HepG2 (cell line): Measurements from ENCODE around the gene PEA15. TPM values are rescaled to one million over a fixed set of nuclear protein-coding genes. Genes with fewer than 3 reads are reported as not detected.

ENCODE experiments used
- ARID5B ChIP-seq: IDR thresholded peaks from 2 replicates; pipeline ENCODE4 v1.4.0; 2020; ENCODE audit warnings: mild to moderate bottlenecking, missing genetic modification reagents
- ARNT ChIP-seq: fragments of 450-650 bp; IDR thresholded peaks from 2 replicates; pipeline ENCODE4 v1.6.1; 2017
- CREB3 ChIP-seq: sonication (generic); formaldehyde crosslinking; IDR thresholded peaks from 2 replicates; pipeline ENCODE4 v1.5.0; 2020; ENCODE audit warnings: missing genetic modification reagents
- E2F5 ChIP-seq: sonication (generic); formaldehyde crosslinking; conservative IDR thresholded peaks from 2 replicates; pipeline ENCODE4 v1.4.0; 2020; ENCODE audit warnings: missing genetic modification reagents
- HOXA5 ChIP-seq: sonication (generic); formaldehyde crosslinking; IDR thresholded peaks from 2 replicates; pipeline ENCODE4 v1.4.0; 2020; ENCODE audit warnings: missing genetic modification reagents
- NCOA1 ChIP-seq: sonication (generic); formaldehyde crosslinking; IDR thresholded peaks from 2 replicates; pipeline ENCODE4 v1.9.0; 2021; ENCODE audit warnings: missing genetic modification reagents
- PAX8 ChIP-seq: sonication (generic); formaldehyde crosslinking; IDR thresholded peaks from 2 replicates; pipeline ENCODE4 v1.8.0; 2022; ENCODE audit warnings: mild to moderate bottlenecking, missing genetic modification reagents, borderline replicate concordance
- PCBP2 ChIP-seq: fragments of 200-400 bp; formaldehyde crosslinking; optimal IDR thresholded peaks from 2 replicates; pipeline ENCODE3; 2018; ENCODE audit warnings: low read length, low read depth; ENCODE audit not compliant: poor library complexity, severe bottlenecking
- PHF21A ChIP-seq: sonication (generic); formaldehyde crosslinking; IDR thresholded peaks from 2 replicates; pipeline ENCODE4 v1.5.0; 2020; ENCODE audit warnings: mild to moderate bottlenecking, missing genetic modification reagents
- RNF2 ChIP-seq: fragments of 450-650 bp; conservative IDR thresholded peaks from 2 replicates; pipeline ENCODE4 v1.6.1; 2016; ENCODE audit warnings: low read depth
- ZFY ChIP-seq: sonication (generic); formaldehyde crosslinking; IDR thresholded peaks from 2 replicates; pipeline ENCODE4 v1.4.0; 2020; ENCODE audit warnings: missing genetic modification reagents
- ZHX1 ChIP-seq: sonication (generic); formaldehyde crosslinking; IDR thresholded peaks from 2 replicates; pipeline ENCODE4 v1.8.1; 2022; ENCODE audit warnings: low read depth, mild to moderate bottlenecking, missing genetic modification reagents
- ZMYM2 ChIP-seq: sonication (generic); formaldehyde crosslinking; IDR thresholded peaks from 2 replicates; pipeline ENCODE4 v1.8.0; 2022; ENCODE audit warnings: mild to moderate bottlenecking, missing genetic modification reagents
- ZMYM4 ChIP-seq: sonication (generic); formaldehyde crosslinking; IDR thresholded peaks from 2 replicates; pipeline ENCODE4 v1.8.1; 2023; ENCODE audit warnings: mild to moderate bottlenecking, missing genetic modification reagents
- ZNF225 ChIP-seq: sonication (generic); formaldehyde crosslinking; IDR thresholded peaks from 2 replicates; pipeline ENCODE4 v1.4.0; 2020; ENCODE audit warnings: mild to moderate bottlenecking, missing genetic modification reagents
- ZNF576 ChIP-seq: sonication (generic); formaldehyde crosslinking; IDR thresholded peaks from 2 replicates; pipeline ENCODE4 v1.4.0; 2020; ENCODE audit warnings: mild to moderate bottlenecking, missing genetic modification reagents
- ZNF770 ChIP-seq: sonication (generic); formaldehyde crosslinking; IDR thresholded peaks from 2 replicates; pipeline ENCODE4 v1.5.0; 2020; ENCODE audit warnings: mild to moderate bottlenecking, missing genetic modification reagents
- ZNF879 ChIP-seq: sonication (generic); formaldehyde crosslinking; IDR thresholded peaks from 2 replicates; pipeline ENCODE4 v1.8.1; 2023; ENCODE audit warnings: missing genetic modification reagents
- polyA plus RNA-seq, 8 experiments: library from polyadenylated mRNA; depleted of rRNA in 3 of 8; stranded (reverse) in 7 of 8; unstranded in 1 of 8; fragments of >200 nt; fragmentation: Illumina TruSeq in 4 of 8; extraction: Trizol in 4 of 8; gene quantifications; 2 replicates each; pipeline versions ENCODE4 v1.2.1 to v1.2.3, GENCODE V29; 2011 to 2016; ENCODE audit warnings: low read depth in 4 of 8, missing spikeins in 1 of 8, mixed read lengths in 1 of 8; ENCODE audit not compliant: insufficient read depth in 1 of 8
- total RNA-seq, 5 experiments: library from RNA; depleted of rRNA; stranded (reverse); fragments of >200 nt; fragmentation: Illumina TruSeq; extraction: Trizol; gene quantifications; 2 replicates each; pipeline ENCODE4 v1.2.3, GENCODE V29; 2016; ENCODE audit warnings: low read depth in 1 of 5

Gene PEA15
- total and polyA plus RNA-seq, 2 of the 13 experiments (the other 11 are each of a cell fraction or from before 2014, with no cell fraction given): 12.1 to 35.2 TPM

- TF ChIP-seq ARID5B (CRISPR knock-in tag): peak; percentile 59
- peak; percentile 79; the same call in 1 of the 2 replicates for TF ChIP-seq PAX8 (CRISPR knock-in tag)
- peak; percentile 40; the same call in 1 of the 2 replicates for TF ChIP-seq HOXA5 (CRISPR knock-in tag)
- TF ChIP-seq NCOA1: peak; percentile 82
- TF ChIP-seq E2F5 (CRISPR knock-in tag): 0 out of 2 replicates have a peak, but pooled peaks have one; percentile 37
- no peak for TF ChIP-seq ARNT
- TF ChIP-seq PCBP2: no peak
- TF ChIP-seq ZFY (CRISPR knock-in tag): peak; percentile 96
- no peak for TF ChIP-seq ZNF576 (CRISPR knock-in tag)
- TF ChIP-seq RNF2: no peak
- no peak for TF ChIP-seq ZNF225 (CRISPR knock-in tag)
- TF ChIP-seq ZHX1 (CRISPR knock-in tag): no peak; the same call in 1 of the 2 replicates
- no peak for TF ChIP-seq PHF21A (CRISPR knock-in tag)
- no peak for TF ChIP-seq ZNF770 (CRISPR knock-in tag)
- TF ChIP-seq ZNF879 (CRISPR knock-in tag): no peak
- TF ChIP-seq ZMYM2 (CRISPR knock-in tag): no peak
- peak; percentile 95 for TF ChIP-seq ZMYM4 (CRISPR knock-in tag)
- no peak; the same call in 1 of the 2 replicates for TF ChIP-seq CREB3 (CRISPR knock-in tag)
Observed at GRCh38 chr1:160261893-160262794, 57.0 kb downstream of the PEA15 start, which contains the start of gene DCAF8 (continued).
